HG03135 (cell line): ENCODE data around the gene TSKS.

Experiments
- ATAC-seq: cut with Tn5 transposase; IDR thresholded peaks from one replicate; pipeline ENCODE4 v1.9.1; 2021; ENCODE audit warnings: mild to moderate bottlenecking, moderate library complexity; ENCODE audit not compliant: unreplicated experiment

The TSKS gene

DNA sequence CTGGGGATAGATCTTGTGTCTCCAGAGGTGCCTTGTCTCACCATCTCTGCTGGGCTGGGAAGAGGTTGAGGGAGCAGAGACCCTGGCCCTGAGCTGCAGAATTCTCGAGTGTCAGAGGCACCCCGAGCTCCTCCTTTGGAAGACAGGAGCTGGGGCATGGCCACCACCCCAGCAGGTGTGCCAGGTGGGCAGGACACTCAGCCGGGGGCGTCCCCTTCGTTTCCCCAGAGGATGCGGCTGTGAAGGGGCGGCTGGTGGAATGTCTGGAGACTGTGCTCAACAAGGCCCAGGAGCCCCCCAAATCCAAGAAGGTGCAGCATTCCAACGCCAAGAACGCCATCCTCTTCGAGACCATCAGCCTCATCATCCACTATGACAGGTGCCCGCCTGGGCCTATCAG is 35.5 kb upstream of the TSKS start:
- ATAC-seq, result no peak

DNA sequence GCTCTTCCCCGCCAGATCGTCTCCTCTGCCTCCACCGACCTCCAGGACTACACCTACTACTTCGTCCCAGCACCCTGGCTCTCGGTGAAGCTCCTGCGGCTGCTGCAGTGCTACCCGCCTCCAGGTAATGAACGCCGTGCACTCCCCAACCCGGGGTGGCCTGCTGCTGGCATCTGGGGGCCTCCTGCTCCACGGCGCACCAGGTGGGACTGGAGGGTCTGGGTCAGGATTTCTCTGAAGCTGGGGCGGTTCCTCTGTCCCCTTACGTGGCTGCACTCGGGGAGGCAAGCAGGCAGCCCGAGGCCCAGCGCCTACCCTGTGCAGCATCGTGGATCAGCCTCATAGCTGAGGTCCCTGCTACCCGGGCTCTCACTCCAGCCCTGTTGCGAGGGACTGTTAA is 32.5 kb upstream of the TSKS start:
- ATAC-seq, result no peak

DNA sequence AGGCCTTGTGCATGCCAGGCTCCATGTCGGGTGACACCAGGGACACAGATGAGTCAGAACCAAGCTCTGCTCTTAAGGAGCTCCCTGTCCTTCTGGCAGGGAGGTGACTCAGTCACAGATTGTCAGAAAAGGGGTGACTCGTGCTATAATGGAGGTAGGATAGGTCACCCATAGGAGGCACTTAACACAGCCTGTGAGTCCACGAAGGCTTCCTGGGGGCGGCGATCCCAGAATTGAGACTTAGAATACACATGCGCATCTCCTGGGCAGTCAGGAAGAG is 30.4 kb upstream of the TSKS start:
- ATAC-seq, result no peak

DNA sequence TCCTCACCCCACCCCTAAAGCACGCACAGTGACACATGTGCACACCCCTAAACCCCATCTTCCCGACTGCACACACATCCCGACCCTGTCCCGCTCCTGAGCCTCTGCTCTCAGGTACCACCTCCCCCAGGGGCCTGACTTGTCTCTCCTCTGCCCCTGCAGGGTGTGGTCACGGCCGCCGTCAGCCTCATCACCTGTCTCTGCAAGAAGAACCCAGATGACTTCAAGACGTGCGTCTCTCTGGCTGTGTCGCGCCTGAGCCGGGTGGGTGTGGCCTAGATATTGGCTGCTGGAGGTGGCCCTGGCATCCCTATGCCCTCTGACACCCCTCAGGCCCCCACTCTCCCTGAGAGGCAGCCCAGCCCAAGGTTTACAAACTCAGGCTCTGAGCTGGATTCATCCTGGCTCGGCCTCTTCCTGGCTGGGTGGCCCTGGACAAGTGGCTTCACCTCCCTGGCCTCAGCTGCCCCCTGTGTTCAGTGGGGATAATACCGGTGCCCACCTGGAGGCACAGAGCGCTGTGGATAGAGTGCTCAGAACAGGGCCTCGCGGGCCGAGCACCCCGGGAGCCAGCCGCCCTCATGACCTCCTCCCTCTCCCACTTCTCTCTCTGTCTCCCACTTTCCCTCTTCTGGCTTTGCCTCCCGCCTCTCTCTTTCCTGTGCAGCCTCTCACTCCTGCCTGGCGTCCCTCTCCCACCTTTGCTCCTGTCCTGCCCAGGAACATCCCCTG is 29.9 kb upstream of the TSKS start:
- ATAC-seq, result no peak

- no peak for ATAC-seq
These were observed 28.8 kb upstream of the TSKS start for GRCh38 chr19:49791776-49792445.

GRCh38 chr19:49790866-49791265 is 27.8 kb upstream of the TSKS start:
- no peak for ATAC-seq

- ATAC-seq, result no peak
These were observed 25.8 kb upstream of the TSKS start for GRCh38 chr19:49788857-49789256.

DNA sequence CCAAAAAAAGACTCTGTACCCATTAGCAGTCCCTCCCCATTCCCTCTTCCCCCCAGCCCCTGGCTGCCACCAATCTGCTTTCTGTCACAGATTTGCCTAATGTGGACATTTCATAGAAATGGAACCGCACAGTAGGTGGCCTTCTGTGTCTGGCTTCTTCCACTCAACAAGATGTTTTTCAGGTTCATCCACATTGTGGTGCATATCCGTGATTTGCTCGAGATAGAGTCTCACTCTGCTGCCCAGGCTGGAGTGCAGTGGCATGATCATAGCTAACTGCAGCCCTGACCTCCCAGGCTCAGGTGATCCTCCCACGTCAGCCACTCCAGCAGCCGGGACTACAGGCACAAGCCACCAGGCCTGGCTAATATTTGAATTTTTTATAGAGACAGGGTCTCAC is 24.6 kb upstream of the TSKS start:
- ATAC-seq, result no peak

DNA sequence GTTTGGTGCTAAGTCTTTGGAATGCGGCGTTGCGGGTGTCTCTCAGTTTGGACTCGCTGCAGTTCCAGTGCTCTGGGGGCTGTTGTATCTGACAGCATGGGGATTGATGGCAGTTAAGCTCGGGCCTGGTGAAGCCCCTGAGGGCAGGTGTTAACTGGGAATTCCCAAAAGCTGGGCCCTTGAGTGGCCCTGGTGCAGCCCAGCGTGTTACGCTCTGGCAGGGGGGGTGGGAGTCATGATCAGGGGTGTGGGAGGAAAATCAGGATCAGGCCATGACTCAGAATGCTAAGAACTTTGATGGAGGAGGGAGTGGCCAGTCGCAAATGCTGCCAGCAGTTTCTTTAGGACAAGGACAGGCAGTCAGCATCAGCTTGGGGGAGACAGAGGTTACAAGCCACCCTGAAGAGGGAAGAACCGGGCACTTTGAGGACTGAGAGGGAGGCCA is 23.3 kb upstream of the TSKS start:
- ATAC-seq, result no peak

- ATAC-seq, result no peak
These were observed 19.4 kb upstream of the TSKS start for GRCh38 chr19:49782515-49782914.

DNA sequence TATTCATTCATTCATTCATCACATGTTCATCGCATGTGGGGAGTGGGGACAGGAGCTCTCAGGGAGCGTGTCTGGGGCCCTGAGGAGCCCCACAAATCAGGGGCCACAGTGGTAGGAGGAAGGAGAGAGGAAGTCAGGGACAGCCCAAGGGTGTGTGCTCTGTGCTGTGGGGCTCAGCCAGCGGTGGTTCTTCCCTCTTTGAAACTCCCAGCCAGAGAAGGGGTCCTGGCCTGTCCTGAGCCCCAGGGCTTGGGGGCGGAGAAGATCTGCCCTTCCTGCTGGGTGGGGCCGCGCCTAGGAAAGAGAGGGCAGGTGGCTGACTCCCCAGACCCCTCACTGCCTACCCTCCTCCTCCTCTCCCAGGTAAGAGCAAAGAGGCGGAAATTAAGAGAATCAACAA is 18.3 kb upstream of the TSKS start:
- ATAC-seq, result no peak

DNA sequence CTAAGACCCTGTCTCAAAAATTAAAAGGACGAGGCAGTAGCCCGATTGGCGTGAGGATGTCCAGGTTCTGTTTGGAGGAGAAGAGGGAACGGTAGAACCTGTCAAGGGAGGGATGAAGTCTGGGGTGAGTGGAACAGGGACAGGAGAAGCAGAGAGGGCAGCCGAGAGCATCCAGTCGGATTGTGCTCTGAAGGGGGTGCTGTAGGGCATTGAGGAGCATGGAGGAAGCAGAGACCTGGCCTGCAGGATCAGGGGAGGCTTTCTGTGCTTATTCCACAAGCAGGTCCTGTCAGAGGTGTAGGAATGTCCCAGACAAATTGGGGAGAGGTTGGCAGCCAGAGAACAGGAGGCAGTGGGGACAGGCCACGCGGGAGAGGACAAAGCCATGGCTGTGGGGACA is 17.8 kb upstream of the TSKS start:
- no peak for ATAC-seq

GRCh38 chr19:49779731-49780555 is 16.8 kb upstream of the TSKS start:
- ATAC-seq, result no peak

DNA sequence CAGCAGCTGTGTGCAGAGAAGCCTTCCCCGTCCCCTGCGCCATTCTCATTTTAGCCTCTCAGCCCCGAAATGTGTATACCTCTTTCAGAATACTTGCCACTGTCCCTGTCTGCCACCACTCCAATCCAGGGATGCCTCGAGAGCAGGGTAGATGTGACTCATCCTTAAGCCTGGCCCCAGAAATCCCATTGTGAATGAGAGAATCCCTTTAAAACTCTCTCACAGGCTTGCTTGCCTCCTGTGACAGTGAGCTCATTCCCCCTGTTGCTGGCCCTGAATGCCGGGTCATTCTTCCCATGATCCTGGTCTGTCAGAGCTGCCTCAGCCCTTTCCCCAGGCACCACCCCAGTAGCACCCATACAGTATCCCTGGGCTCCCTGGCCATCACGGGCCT is 13.3 kb upstream of the TSKS start:
- no peak for ATAC-seq

DNA sequence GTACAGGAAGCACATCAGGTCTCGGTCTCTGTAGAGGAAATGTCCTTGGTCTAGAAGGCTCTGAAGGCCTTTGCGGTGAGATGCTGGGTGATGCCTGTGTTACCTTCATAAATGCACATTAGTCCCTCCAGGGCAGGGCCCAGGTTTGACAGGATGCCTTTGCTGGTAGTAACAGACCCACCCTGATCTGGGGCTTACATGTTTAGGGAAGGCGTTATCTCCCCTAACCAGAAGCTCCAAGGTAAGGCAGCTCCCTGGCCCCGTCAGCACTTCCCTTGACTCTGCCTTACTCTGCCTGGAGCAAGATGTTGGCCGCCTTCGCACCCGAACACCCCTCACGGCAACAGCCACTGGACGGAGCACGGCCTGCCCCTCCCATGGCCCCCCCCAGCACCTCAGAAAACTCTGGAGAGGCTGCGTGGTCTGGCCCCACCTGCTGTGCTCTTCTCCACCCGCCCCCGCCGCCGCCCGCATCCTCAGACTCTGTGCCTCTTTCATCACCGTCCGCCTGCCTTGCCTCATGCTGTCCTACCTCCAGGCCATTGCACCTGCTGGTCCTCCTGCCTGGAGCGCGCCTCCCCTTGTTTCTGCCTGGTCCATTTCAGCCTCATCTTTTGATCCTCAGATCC is 12.8 kb upstream of the TSKS start:
- no peak for ATAC-seq

GRCh38 chr19:49774969-49775368 is 11.9 kb upstream of the TSKS start:
- ATAC-seq, result no peak

- no peak for ATAC-seq
These were observed 10.7 kb upstream of the TSKS start for GRCh38 chr19:49773663-49774350.

- no peak for ATAC-seq
These were observed 9.8 kb upstream of the TSKS start for GRCh38 chr19:49772850-49773432.

DNA sequence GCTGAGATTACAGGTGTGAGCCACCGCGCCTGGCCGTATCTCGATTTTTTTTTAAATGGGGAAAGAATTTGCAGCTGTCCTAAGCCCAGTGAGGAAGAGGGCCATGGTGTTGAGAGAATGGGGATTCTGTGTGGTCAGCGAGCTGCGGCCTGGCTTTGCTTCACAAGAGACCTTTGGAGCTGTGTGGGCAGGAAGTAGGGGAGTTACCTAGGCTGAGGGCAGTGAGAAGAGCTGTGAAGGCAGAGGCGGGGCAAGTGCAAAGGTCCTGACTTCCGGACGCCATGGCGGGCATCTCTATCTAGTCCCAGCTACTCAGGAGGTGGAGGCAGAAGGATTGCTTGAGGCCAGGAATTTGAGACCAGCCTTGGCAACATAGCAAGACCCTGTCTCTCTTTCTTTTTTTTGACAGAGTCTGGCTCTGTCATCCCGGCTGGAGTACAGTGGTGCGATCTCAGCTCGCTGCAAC is 8.6 kb upstream of the TSKS start:
- ATAC-seq, result no peak

DNA sequence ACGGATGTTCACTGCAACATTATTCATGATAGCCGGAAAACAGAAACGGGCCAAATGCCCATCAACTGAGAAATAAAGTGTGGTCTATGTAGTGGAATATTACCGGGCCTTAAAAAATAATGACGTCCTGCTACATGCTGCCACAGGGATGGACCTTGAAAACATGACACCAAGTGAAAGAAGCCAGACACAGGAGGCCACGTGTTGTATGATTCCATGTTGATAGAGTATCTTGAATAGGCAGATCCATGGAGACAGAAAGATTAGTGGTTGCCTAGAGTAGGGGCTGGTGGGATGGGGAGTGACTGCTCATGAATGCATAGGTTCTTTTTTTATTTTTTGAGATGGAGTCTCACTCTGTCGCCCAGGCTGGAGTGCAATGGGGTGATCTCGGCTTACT is 7.4 kb upstream of the TSKS start:
- ATAC-seq, result no peak
